ENCODE results near the gene SLC25A11.

SLC25A11 gene

DNA sequence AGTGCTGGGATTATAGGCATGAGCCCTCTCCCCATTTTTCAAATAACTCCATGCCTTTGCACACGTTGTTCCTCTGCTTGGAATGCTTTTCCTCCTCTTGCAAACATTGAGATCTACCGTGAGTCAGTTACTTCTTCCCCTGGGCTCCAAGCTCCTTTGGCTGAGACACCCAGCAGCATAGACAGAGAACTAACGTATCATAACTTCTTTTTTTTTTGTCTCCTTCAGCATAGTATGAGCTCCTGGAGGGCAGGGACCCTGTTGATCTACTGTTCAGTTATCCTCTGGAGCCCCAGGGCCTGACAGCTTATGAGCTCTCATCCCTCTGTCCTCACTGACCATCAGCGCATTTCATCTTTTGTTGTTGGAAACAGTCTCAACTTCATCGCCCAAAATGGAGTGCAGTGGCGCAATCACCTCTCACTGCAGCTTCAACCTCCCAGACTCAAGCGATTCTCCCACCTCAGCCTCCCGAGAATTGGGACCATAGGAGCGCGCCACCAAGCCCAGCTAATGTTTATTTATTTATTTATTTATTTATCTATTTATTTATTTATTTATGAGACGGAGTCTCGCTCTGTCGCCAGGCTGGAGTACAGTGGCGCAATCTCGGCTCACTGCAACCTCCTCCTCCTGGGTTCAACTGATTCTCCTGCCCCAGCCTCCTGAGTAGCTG lies 25.6 kb upstream of the SLC25A11 start:
- no peak for DNase-seq (ENCODE audit: extremely low read depth, low read depth)
- TF ChIP-seq, protein P1, sequence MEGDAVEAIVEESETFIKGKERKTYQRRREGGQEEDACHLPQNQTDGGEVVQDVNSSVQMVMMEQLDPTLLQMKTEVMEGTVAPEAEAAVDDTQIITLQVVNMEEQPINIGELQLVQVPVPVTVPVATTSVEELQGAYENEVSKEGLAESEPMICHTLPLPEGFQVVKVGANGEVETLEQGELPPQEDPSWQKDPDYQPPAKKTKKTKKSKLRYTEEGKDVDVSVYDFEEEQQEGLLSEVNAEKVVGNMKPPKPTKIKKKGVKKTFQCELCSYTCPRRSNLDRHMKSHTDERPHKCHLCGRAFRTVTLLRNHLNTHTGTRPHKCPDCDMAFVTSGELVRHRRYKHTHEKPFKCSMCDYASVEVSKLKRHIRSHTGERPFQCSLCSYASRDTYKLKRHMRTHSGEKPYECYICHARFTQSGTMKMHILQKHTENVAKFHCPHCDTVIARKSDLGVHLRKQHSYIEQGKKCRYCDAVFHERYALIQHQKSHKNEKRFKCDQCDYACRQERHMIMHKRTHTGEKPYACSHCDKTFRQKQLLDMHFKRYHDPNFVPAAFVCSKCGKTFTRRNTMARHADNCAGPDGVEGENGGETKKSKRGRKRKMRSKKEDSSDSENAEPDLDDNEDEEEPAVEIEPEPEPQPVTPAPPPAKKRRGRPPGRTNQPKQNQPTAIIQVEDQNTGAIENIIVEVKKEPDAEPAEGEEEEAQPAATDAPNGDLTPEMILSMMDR (IDR thresholded peaks at IDR 0.05; ENCODE audit: low read depth, low read length, missing control alignments) = no peak

DNA sequence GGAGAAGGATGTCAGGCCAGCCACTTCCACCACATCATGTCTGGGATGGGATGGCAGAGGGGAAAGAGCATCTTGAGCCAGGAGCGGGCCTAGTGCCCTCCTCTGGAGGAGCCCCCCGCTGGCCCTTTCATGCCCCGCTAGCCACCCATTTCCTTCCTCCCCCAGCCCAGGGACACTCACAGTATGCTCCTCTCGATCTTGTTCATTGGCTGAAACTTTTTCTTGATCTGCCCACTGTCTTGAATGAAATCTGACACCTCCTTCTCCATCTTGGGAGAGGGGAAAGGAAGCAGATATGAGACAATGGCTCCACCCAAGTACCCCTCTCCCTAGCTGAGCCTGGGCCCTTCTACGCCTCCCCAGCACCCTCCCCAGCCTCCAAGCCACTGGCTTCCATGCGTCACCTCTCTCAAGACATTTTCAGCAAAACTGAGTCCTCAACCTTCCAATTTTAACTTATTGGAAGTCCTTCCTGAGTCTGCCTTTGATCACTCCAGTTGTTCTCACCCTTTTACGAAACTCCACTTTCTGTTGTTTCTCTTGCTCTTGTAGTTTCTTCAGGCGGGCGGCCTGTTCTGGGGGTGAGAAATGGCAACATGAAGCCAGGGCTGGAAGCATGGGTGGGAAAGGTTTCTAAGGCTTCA lies 20.6 kb upstream of the SLC25A11 start:
- no peak overlapping the region for H3K4me3 ChIP-seq (replicated peaks; ENCODE audit: low read depth, low read length)
- TF ChIP-seq, protein P1 (IDR thresholded peaks at IDR 0.05; ENCODE audit: low read depth, low read length, missing control alignments) = no peak
- no peak for DNase-seq (ENCODE audit: extremely low read depth, low read depth)

More for the DNA sequence above, 25.6 kb upstream of the SLC25A11 start:
- H3K4me3 ChIP-seq (replicated peaks; ENCODE audit: low read depth, low read length) = no peak overlapping the region

DNA sequence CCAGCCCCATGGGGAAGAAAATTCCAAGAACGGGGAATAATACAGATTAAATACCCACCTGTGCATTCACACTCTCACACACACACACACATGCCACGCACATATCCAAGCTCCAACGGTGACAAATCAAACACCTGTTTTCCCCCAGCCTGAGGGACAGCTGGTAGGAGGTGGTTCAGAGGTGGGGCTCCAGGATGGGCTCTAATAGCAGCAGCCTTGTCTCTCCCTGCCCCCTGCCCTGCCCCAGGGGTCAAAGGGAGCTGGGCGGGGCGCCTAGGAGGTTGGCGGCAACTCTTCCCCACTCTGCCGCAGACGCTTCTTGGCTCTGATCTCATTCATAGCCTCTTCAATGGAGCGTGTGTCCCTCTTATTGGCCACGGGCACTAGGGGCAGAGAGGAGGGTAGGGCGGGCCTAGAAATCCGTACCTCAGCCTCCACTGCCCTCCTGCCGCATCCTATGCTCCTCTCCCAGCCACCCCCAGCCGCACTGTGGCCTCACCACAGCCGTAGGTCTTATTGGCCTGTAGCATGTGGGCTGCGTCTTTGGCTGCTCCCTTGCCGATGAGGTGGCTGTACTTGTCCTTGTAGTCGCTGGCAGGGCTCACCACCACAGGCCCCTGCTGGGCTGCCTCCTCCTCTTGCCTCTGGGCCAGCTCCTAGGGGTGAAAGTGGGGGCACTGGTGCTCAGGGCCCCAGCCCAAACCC lies 19.6 kb upstream of the SLC25A11 start:
- H3K4me3 ChIP-seq (replicated peaks; ENCODE audit: low read depth, low read length) = no peak overlapping the region
- TF ChIP-seq, protein P1 (IDR thresholded peaks at IDR 0.05; ENCODE audit: low read depth, low read length, missing control alignments) = no peak
- no peak for DNase-seq (ENCODE audit: extremely low read depth, low read depth)

DNA sequence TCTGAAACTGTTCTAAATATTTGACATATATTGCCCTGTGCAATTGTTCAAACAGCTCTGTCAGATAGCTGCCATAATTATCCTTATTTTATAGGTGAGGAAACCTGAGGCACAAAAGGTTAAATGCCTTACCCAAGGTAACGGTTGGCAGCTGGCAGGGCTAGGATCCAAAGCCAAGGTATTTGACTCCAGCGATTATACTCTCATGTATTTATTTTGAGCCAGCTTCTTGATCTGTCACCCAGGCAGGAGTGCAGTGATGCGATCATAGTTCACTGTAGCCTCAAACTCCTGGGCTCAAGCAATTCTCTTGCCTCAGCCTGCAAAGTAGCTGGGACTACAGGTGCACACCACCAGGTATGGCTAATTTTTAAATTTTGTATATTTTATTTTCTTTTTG lies 18.3 kb upstream of the SLC25A11 start:
- DNase-seq (ENCODE audit: extremely low read depth, low read depth) = no peak
- no peak overlapping the region for H3K4me3 ChIP-seq (replicated peaks; ENCODE audit: low read depth, low read length)
- TF ChIP-seq, protein P1 (IDR thresholded peaks at IDR 0.05; ENCODE audit: low read depth, low read length, missing control alignments) = no peak

DNA sequence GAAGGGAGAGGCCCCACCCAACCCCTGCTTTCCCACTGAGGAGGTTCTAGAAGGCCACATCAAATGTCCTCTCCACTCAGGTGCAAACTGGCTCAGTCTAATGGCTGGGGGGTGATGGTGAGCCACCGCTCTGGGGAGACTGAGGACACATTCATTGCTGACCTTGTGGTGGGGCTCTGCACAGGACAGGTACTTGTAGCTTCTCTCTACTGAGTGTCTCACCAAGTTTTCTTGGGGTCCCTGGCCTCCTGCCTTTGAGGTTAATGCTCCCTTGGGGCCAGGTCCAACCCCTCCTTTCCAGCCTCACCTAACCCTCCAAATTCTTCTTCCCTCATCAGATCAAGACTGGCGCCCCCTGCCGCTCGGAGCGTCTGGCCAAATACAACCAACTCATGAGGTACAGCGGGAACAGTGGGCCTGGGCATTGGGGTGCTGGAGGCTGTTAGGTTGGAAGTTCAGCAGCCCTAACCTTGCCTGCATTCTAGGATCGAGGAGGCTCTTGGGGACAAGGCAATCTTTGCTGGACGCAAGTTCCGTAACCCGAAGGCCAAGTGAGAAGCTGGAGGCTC lies 16.7 kb upstream of the SLC25A11 start:
- no peak overlapping the region for H3K4me3 ChIP-seq (replicated peaks; ENCODE audit: low read depth, low read length)
- TF ChIP-seq, protein P1 (IDR thresholded peaks at IDR 0.05; ENCODE audit: low read depth, low read length, missing control alignments) = peak; percentile 22
- DNase-seq (ENCODE audit: extremely low read depth, low read depth) = no peak

DNA sequence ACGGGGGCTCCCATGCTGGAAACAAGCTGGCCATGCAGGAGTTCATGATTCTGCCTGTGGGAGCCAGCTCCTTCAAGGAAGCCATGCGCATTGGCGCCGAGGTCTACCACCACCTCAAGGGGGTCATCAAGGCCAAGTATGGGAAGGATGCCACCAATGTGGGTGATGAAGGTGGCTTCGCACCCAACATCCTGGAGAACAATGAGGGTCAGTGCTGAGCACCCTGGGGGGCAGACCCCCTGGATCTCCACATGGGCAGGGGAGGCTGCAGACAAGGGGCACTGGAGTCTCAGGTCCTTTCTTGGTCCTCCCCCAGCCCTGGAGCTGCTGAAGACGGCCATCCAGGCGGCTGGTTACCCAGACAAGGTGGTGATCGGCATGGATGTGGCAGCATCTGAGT lies 15.2 kb upstream of the SLC25A11 start:
- TF ChIP-seq, protein P1 (IDR thresholded peaks at IDR 0.05; ENCODE audit: low read depth, low read length, missing control alignments) = no peak
- no peak for DNase-seq (ENCODE audit: extremely low read depth, low read depth)
- no peak overlapping the region for H3K4me3 ChIP-seq (replicated peaks; ENCODE audit: low read depth, low read length)

Measured in HFF-Myc (cell line).